ENCODE results near the gene LRRC8C. TPM values are rescaled to one million over a fixed set of nuclear protein-coding genes. Genes with fewer than 3 reads are reported as not detected.
A peak's percentile ranks its signal among the peaks of the same experiment; 100 is the strongest.

Gene LRRC8C
- total RNA-seq, 6 experiments from 2014 or later = 0.53 to 2.0 (median 1.2) TPM

GRCh38 chr1:89630048-89630447 lies 2.9 kb upstream of the LRRC8C start:
- TF ChIP-seq CTCF (IDR thresholded peaks at IDR 0.05) (no peak), POLR2A (IDR thresholded peaks at IDR 0.05) (no peak)
- no peak overlapping the region for H3K27ac ChIP-seq
- intact Hi-C loops (cut with DNase I) = no loop called here

GRCh38 chr1:89631816-89632656 lies 884 bp upstream of the LRRC8C start:
- Histone ChIP-seq H3K27ac (peak overlapping the region; percentile 37 to 78 (median 61)), H3K36me3 (no peaks in the 10 kb centered on the region), H3K4me1 (no peaks in the 10 kb centered on the region), H3K4me3 (peak overlapping the region; percentile 52 to 68 (median 61)), H3K27me3 (no peaks in the 10 kb centered on the region), H3K9me3 (no peaks in the 10 kb centered on the region)
- 50% methylated on average over 13 of the region's 19 CpGs for WGBS (ENCODE audit: insufficient coverage, low coverage, low lambda C conversion rate, missing lambda C conversion rate)
- TF ChIP-seq CTCF (IDR thresholded peaks at IDR 0.05) = no peak
- TF ChIP-seq POLR2A (IDR thresholded peaks at IDR 0.05) = no peak
- no peak for ATAC-seq
- DNase-seq = no peak
- intact Hi-C loops (cut with DNase I) = no loop called here

More at GRCh38 chr1:89630048-89630447, 2.9 kb upstream of the LRRC8C start:
- Histone ChIP-seq H3K4me1 (no peaks in the 10 kb centered on the region), H3K9me3 (no peaks in the 10 kb centered on the region), H3K27me3 (no peaks in the 10 kb centered on the region), H3K4me3 (no peak overlapping the region), H3K36me3 (no peaks in the 10 kb centered on the region)
- WGBS (ENCODE audit: insufficient coverage, low coverage, low lambda C conversion rate, missing lambda C conversion rate) = 94% methylated on average over 3 of the region's 3 CpGs
- DNase-seq (no peak), ATAC-seq (no peak)

GRCh38 chr1:89633248-89633799 lies 404 bp downstream of the LRRC8C start:
- Histone ChIP-seq H3K36me3 (no peaks in the 10 kb centered on the region), H3K4me3 (peak overlapping the region; percentile 52 to 68 (median 61)), H3K4me1 (no peaks in the 10 kb centered on the region), H3K27ac (peak overlapping the region; percentile 61 to 78 (median 63)), H3K9me3 (no peaks in the 10 kb centered on the region), H3K27me3 (no peaks in the 10 kb centered on the region)
- TF ChIP-seq POLR2A (IDR thresholded peaks at IDR 0.05) (no peak), CTCF (IDR thresholded peaks at IDR 0.05) (no peak)
- ATAC-seq (peak; percentile 56 to 66 (median 62)), DNase-seq (peak in 1 of 3 donors; percentile 58)
- intact Hi-C loops (cut with DNase I) = no loop called here
- WGBS (ENCODE audit: insufficient coverage, low coverage, low lambda C conversion rate, missing lambda C conversion rate) = 1% methylated on average over 15 of the region's 57 CpGs

- peak overlapping the region; percentile 52 to 68 (median 61) for H3K4me3 ChIP-seq
- H3K27ac ChIP-seq = peak overlapping the region; percentile 61 to 78 (median 63)
- TF ChIP-seq CTCF (IDR thresholded peaks at IDR 0.05) = no peak
- TF ChIP-seq POLR2A (IDR thresholded peaks at IDR 0.05) = no peak
- DNase-seq (peak in 1 of 3 donors; percentile 23), ATAC-seq (peak; percentile 16 to 35 (median 29))
- H3K9me3 ChIP-seq = no peaks in the 10 kb centered on the region
- no peaks in the 10 kb centered on the region for H3K36me3 ChIP-seq
- 4% methylated on average over 30 of the region's 32 CpGs for WGBS (ENCODE audit: insufficient coverage, low coverage, low lambda C conversion rate, missing lambda C conversion rate)
- intact Hi-C loops (cut with DNase I) = no loop called here
- no peaks in the 10 kb centered on the region for H3K4me1 ChIP-seq
- H3K27me3 ChIP-seq = no peaks in the 10 kb centered on the region
These were observed 1.1 kb downstream of the LRRC8C start for GRCh38 chr1:89633800-89634625.

All from right lobe of liver (tissue), 6 donors.